IMR-90 (cell line): ENCODE measurements around the gene TIMM29. TPM values are rescaled to one million over a fixed set of nuclear protein-coding genes. Genes with fewer than 3 reads are reported as not detected.

Experiments used
- ATAC-seq: fragments of 200-7000 bp; cut with Tn5 transposase; 2 replicates; pipeline ENCODE4 v1.9.1; 2020; ENCODE audit warnings: low read depth, mild to moderate bottlenecking, moderate library complexity
- BruUV-seq: library from RNA; stranded (reverse); fragments of 400-500 nt; replicated peaks from 2 replicates; lab custom pipeline; 2021; lab: Mats Ljungman, UMichigan
- CTCF ChIA-PET: fragments of 300-600 bp; formaldehyde crosslinking; extraction: SDS; loops from one replicate; lab custom pipeline; 2021; ENCODE audit warnings: antibody characterized with exemption; lab: Yijun Ruan, JAX
- POLR2A ChIA-PET: fragments of 300-600 bp; sonication (Branson Sonifier 250); formaldehyde crosslinking; loops from one replicate; lab custom pipeline; 2022; ENCODE audit warnings: antibody characterized with exemption; ENCODE audit not compliant: unreplicated experiment; lab: Charles Lee
- DNase-seq: peaks from one replicate; pipeline ENCODE4 v3.0.0; 2013
- H2AFZ ChIP-seq: replicated peaks from 2 replicates; pipeline ENCODE3; 2013; ENCODE audit warnings: low read length, mild to moderate bottlenecking; ENCODE audit not compliant: poor library complexity
- H2AK5ac ChIP-seq: 2 replicates; pipeline ENCODE4 v1.6.1; 2013; ENCODE audit warnings: low read depth, low read length, inconsistent platforms
- H2AK9ac ChIP-seq: replicated peaks from 2 replicates; pipeline ENCODE3; 2013; ENCODE audit warnings: mild to moderate bottlenecking, low read depth, low read length, moderate library complexity; ENCODE audit not compliant: poor library complexity
- H2BK120ac ChIP-seq: 2 replicates; pipeline ENCODE4 v1.6.1; 2013; ENCODE audit warnings: low read depth, low read length, inconsistent platforms
- H2BK15ac ChIP-seq: 3 replicates; pipeline ENCODE4 v1.6.1; 2013; ENCODE audit warnings: low read depth, low read length, inconsistent platforms
- H2BK20ac ChIP-seq: 2 replicates; pipeline ENCODE4 v1.6.1; 2013; ENCODE audit warnings: low read depth, mild to moderate bottlenecking, inconsistent platforms, low read length, moderate library complexity
- H2BK5ac ChIP-seq: 2 replicates; pipeline ENCODE4 v1.6.1; 2013; ENCODE audit warnings: mild to moderate bottlenecking, low read depth, low read length, inconsistent platforms; ENCODE audit not compliant: poor library complexity, severe bottlenecking
- H3K14ac ChIP-seq: replicated peaks from 2 replicates; pipeline ENCODE4 v1.6.1; 2013; ENCODE audit warnings: low read depth, low read length, inconsistent platforms
- H3K18ac ChIP-seq: 2 replicates; pipeline ENCODE4 v1.6.1; 2013; ENCODE audit warnings: low read depth, low read length, control low read depth
- H3K23ac ChIP-seq: 2 replicates; pipeline ENCODE4 v1.6.1; 2013; ENCODE audit warnings: low read depth, low read length, inconsistent platforms
- H3K27ac ChIP-seq: 2 replicates; pipeline ENCODE4 v1.5.1; 2013; ENCODE audit warnings: mild to moderate bottlenecking, control low read depth, low read length; ENCODE audit not compliant: insufficient read depth
- H3K27me3 ChIP-seq: 2 replicates; pipeline ENCODE4 v1.6.1; 2013; ENCODE audit warnings: low read length; ENCODE audit not compliant: control insufficient read depth, insufficient read depth
- H3K36me3 ChIP-seq: 2 replicates; pipeline ENCODE4 v1.6.1; 2013; ENCODE audit warnings: low read length, mixed read lengths; ENCODE audit not compliant: control insufficient read depth, insufficient read depth
- H3K4ac ChIP-seq: 2 replicates; pipeline ENCODE4 v1.6.1; 2013; ENCODE audit warnings: low read depth, low read length, inconsistent platforms
- H3K4me1 ChIP-seq: 2 replicates; pipeline ENCODE4 v1.6.1; 2013; ENCODE audit warnings: low read length, mixed read lengths; ENCODE audit not compliant: control insufficient read depth, insufficient read depth
- H3K4me2 ChIP-seq: 2 replicates; pipeline ENCODE4 v1.6.1; 2013; ENCODE audit warnings: low read depth, mild to moderate bottlenecking, control low read depth, low read length, moderate library complexity
- H3K4me3 ChIP-seq: 2 replicates; pipeline ENCODE4 v1.5.1; 2013; ENCODE audit warnings: low read depth, mild to moderate bottlenecking, control low read depth, low read length, moderate library complexity; ENCODE audit not compliant: insufficient read depth
- H3K56ac ChIP-seq: 2 replicates; pipeline ENCODE4 v1.6.1; 2013; ENCODE audit warnings: low read length, inconsistent platforms; ENCODE audit not compliant: insufficient read depth; ENCODE audit errors: extremely low read depth
- H3K79me1 ChIP-seq, 2 experiments: 2 replicates each; pipeline ENCODE4 v1.6.1; 2013; ENCODE audit warnings: low read length in 2 of 2, inconsistent platforms in 1 of 2, low read depth in 1 of 2
- H3K9ac ChIP-seq: 2 replicates; pipeline ENCODE4 v1.6.1; 2013; ENCODE audit warnings: low read depth, low read length, control low read depth
- H3K9me1 ChIP-seq: 2 replicates; pipeline ENCODE4 v1.6.1; 2013; ENCODE audit warnings: low read length, inconsistent platforms; ENCODE audit not compliant: insufficient read depth
- H3K9me3 ChIP-seq: 2 replicates; pipeline ENCODE4 v1.6.1; 2013; ENCODE audit warnings: low read length; ENCODE audit not compliant: control insufficient read depth, insufficient read depth
- H4K20me1 ChIP-seq: 2 replicates; pipeline ENCODE4 v1.6.1; 2013; ENCODE audit warnings: low read length, inconsistent platforms; ENCODE audit not compliant: insufficient read depth
- H4K5ac ChIP-seq: 2 replicates; pipeline ENCODE4 v1.6.1; 2013; ENCODE audit warnings: mild to moderate bottlenecking, low read depth, low read length, control low read depth
- H4K8ac ChIP-seq, 2 experiments: 2 replicates each; pipeline ENCODE4 v1.6.1; 2013; ENCODE audit warnings: low read depth in 2 of 2, low read length in 2 of 2, control low read depth in 1 of 2, inconsistent platforms in 1 of 2
- H4K91ac ChIP-seq: 2 replicates; pipeline ENCODE4 v1.6.1; 2013; ENCODE audit warnings: low read depth, low read length, inconsistent platforms; ENCODE audit not compliant: insufficient read depth
- BHLHE40 ChIP-seq: fragments of 150-350 bp; IDR thresholded peaks from 2 replicates; pipeline ENCODE4 v1.6.1; 2016; ENCODE audit warnings: mild to moderate bottlenecking, low read depth, low read length
- CEBPB ChIP-seq: IDR thresholded peaks from 2 replicates; pipeline ENCODE4 v1.6.1; 2012; ENCODE audit warnings: low read depth, low read length, improper control_type of control experiment
- FOS ChIP-seq: fragments of 150-350 bp; IDR thresholded peaks from 2 replicates; pipeline ENCODE4 v1.6.1; 2016; ENCODE audit warnings: low read depth, low read length
- MAFK ChIP-seq: IDR thresholded peaks from 2 replicates; pipeline ENCODE4 v1.6.1; 2012; ENCODE audit warnings: low read depth, low read length, improper control_type of control experiment
- MXI1 ChIP-seq: IDR thresholded peaks from 2 replicates; pipeline ENCODE4 v1.6.1; 2012; ENCODE audit warnings: low read depth, mild to moderate bottlenecking, low read length, moderate library complexity, borderline replicate concordance
- RAD21 ChIP-seq: IDR thresholded peaks from 2 replicates; pipeline ENCODE4 v1.6.1; 2012; ENCODE audit warnings: low read length, improper control_type of control experiment
- RCOR1 ChIP-seq: IDR thresholded peaks from 2 replicates; pipeline ENCODE4 v1.6.1; 2012; ENCODE audit warnings: mild to moderate bottlenecking, low read length, improper control_type of control experiment; ENCODE audit not compliant: insufficient replicate concordance
- SMC3 ChIP-seq: fragments of 150-350 bp; IDR thresholded peaks from 2 replicates; pipeline ENCODE4 v1.6.1; 2016; ENCODE audit warnings: low read depth, mild to moderate bottlenecking, antibody characterized with exemption, low read length, moderate library complexity
- WGBS, 2 experiments: methylation state at CpG; one replicate each; pipeline versions ENCODE4 v1.1.5 to v1.1.7; 2013; ENCODE audit warnings: missing lambda C conversion rate in 2 of 2; ENCODE audit not compliant: insufficient read length in 1 of 2; ENCODE audit errors: extremely low coverage in 2 of 2; 5-methylcytosine and 5-hydroxymethylcytosine counted together
- dilution Hi-C: fragments of 300-500 bp; cut with HindIII; formaldehyde crosslinking; loops from one replicate; pipeline ENCODE4 v1.14.3; 2018; ENCODE audit warnings: low sequenced_read_pairs; ENCODE audit not compliant: unreplicated experiment
- in situ Hi-C: fragments of 300-500 bp; cut with MboI; formaldehyde crosslinking; loops from 3 replicates; pipeline ENCODE4 v1.14.3; 2019; ENCODE audit warnings: low sequenced_read_pairs, inconsistent platforms, mixed read lengths
- intact Hi-C: fragments of 100-400 bp; cut with micrococcal nuclease; formaldehyde crosslinking; loops from 2 replicates; pipeline ENCODE4 v1.10.0; 2022
- polyA plus RNA-seq, 3 experiments: library from polyadenylated mRNA; depleted of rRNA; stranded (reverse); fragments of >200 nt; gene quantifications; 2 replicates each; pipeline ENCODE4 v1.2.3, GENCODE V29; 2012; ENCODE audit warnings: low replicate concordance in 1 of 3
- total RNA-seq: library from RNA; depleted of rRNA; stranded (reverse); fragments of >200 nt; gene quantifications from 2 replicates; pipeline ENCODE4 v1.2.3, GENCODE V29; 2012
- TF ChIP-seq, protein P1 (sequence below): fragments of 150-350 bp; IDR thresholded peaks from 2 replicates; pipeline ENCODE4 v1.6.1; 2017; ENCODE audit warnings: mild to moderate bottlenecking, antibody characterized with exemption, low read length, low read depth
- TF ChIP-seq, protein P2 (sequence below): conservative IDR thresholded peaks from 2 replicates; pipeline ENCODE4 v1.5.1; 2012; ENCODE audit warnings: mild to moderate bottlenecking, low read depth, low read length, improper control_type of control experiment

The TIMM29 gene
- total and polyA plus RNA-seq, 2 of the 4 experiments (the other 2 are of a cell fraction), result 9.3 to 13.4 TPM

DNA sequence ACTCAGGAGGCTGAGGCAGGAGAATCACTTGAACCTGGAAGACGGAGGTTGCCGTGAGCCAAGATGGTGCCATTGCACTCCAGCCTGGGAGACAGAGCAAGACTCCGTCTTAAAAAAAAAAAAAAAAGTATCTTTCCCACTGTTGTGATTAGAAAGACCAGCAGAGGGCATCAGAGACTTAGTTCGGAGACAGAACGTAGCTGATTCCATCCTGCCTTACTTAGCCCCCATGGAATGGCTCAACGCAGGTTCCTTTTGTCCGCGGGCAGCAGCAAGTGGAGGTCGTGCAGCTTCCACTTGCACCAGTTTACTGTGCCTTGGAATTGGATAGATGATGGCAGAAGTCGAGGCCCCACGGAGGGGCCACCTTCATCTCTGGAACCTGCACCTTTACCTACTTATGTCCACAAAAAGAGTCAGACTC, 8.1 kb downstream of the TIMM29 start:
- peak overlapping the region; percentile 90 for H2AK9ac ChIP-seq
- 0 out of 2 replicates have a peak overlapping the region, but pooled peaks have one; percentile 66 for H4K5ac ChIP-seq
- no peak overlapping the region for H2BK20ac ChIP-seq
- TF ChIP-seq SMC3 (peak; percentile 62), MXI1 (no peak), MAFK (no peak), FOS (no peak), CEBPB (no peak), RCOR1 (no peak), RAD21 (peak; percentile 82), BHLHE40 (no peak)
- TF ChIP-seq, protein P1, sequence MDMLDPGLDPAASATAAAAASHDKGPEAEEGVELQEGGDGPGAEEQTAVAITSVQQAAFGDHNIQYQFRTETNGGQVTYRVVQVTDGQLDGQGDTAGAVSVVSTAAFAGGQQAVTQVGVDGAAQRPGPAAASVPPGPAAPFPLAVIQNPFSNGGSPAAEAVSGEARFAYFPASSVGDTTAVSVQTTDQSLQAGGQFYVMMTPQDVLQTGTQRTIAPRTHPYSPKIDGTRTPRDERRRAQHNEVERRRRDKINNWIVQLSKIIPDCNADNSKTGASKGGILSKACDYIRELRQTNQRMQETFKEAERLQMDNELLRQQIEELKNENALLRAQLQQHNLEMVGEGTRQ, result no peak
- TF ChIP-seq, protein P2, sequence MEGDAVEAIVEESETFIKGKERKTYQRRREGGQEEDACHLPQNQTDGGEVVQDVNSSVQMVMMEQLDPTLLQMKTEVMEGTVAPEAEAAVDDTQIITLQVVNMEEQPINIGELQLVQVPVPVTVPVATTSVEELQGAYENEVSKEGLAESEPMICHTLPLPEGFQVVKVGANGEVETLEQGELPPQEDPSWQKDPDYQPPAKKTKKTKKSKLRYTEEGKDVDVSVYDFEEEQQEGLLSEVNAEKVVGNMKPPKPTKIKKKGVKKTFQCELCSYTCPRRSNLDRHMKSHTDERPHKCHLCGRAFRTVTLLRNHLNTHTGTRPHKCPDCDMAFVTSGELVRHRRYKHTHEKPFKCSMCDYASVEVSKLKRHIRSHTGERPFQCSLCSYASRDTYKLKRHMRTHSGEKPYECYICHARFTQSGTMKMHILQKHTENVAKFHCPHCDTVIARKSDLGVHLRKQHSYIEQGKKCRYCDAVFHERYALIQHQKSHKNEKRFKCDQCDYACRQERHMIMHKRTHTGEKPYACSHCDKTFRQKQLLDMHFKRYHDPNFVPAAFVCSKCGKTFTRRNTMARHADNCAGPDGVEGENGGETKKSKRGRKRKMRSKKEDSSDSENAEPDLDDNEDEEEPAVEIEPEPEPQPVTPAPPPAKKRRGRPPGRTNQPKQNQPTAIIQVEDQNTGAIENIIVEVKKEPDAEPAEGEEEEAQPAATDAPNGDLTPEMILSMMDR, result peak; percentile 71
- H3K18ac ChIP-seq, result no peak overlapping the region
- H3K4me3 ChIP-seq, result no peak overlapping the region; the same call in 1 of the 2 replicates
- H3K23ac ChIP-seq, result no peak overlapping the region
- BruUV-seq, result no TSS peak
- DNase-seq, result peak; percentile 81
- H4K91ac ChIP-seq, result peak overlapping the region; percentile 32; the same call in 1 of the 2 replicates
- H3K14ac ChIP-seq, result 0 out of 2 replicates have a peak overlapping the region, but pooled peaks have one; percentile 57
- no peaks in the 10 kb centered on the region for H3K9me3 ChIP-seq
- H3K27me3 ChIP-seq, result no peaks in the 10 kb centered on the region
- H4K20me1 ChIP-seq, result no peaks in the 10 kb centered on the region
- dilution Hi-C loops (no loop called here), in situ Hi-C loops (loop anchor here (5.0 kb wide), 1 partner anchor 266 kb away; no protein-coding TSS in a partner anchor), intact Hi-C loops (loop anchor here (1.0 kb wide), 1 partner anchor 195 kb away; no protein-coding TSS in a partner anchor)
- H2AK5ac ChIP-seq, result no peak overlapping the region; the same call in 1 of the 2 replicates
- H3K56ac ChIP-seq, result no peak overlapping the region
- ATAC-seq, result peak; percentile 96
- H2AFZ ChIP-seq, result peak overlapping the region; percentile 92
- ChIA-PET CTCF (interaction anchor here (0.6 to 1.5 kb wide), 13 partner anchors 10 to 1486 kb away, joined by 3 to 10 read pairs (median 4); partner anchors contain the start of gene SMARCA4), POLR2A (no interaction called here)
- peaks cover 3 to 15% of the 10 kb centered on the region in 2 experiments; a peak in 1 of 4 replicates for H3K79me1 ChIP-seq
- peak overlapping the region; percentile 89 for H3K4me2 ChIP-seq
- no peak overlapping the region for H3K27ac ChIP-seq
- no peaks in the 10 kb centered on the region for H3K9me1 ChIP-seq
- no peaks in the 10 kb centered on the region for H3K36me3 ChIP-seq
- H3K4ac ChIP-seq, result peak overlapping the region; percentile 45; the same call in 1 of the 2 replicates
- H3K4me1 ChIP-seq, result no peaks in the 10 kb centered on the region
- WGBS, 2 experiments, result no CpG with 5 or more reads among the region's 11 CpGs
- H3K9ac ChIP-seq, result 0 out of 2 replicates have a peak overlapping the region, but pooled peaks have one; percentile 13
- no peak overlapping the region for H2BK120ac ChIP-seq
- no peak overlapping the region for H2BK5ac ChIP-seq
- peak overlapping the region in 1 of 2 experiments; percentile 94; a peak in 1 of 4 replicates for H4K8ac ChIP-seq
- no peak overlapping the region for H2BK15ac ChIP-seq
